Nephron progenitor cell (in vitro differentiated cells): Measurements from ENCODE around the gene C16orf96.
A peak's percentile ranks its signal among the peaks of the same experiment; 100 is the strongest.

Experiments
- DNase-seq: peaks from one replicate; pipeline ENCODE4 v3.0.0; 2021
- H3K27ac Mint-ChIP-seq: 2 replicates; pipeline ENCODE4 v1.8.0; 2021; ENCODE audit warnings: mild to moderate bottlenecking, moderate library complexity, mixed read lengths
- H3K27me3 Mint-ChIP-seq: 2 replicates; pipeline ENCODE4 v1.8.0; 2021; ENCODE audit warnings: mild to moderate bottlenecking, low read depth, mixed read lengths; ENCODE audit not compliant: poor library complexity
- H3K36me3 Mint-ChIP-seq: 2 replicates; pipeline ENCODE4 v1.8.0; 2021; ENCODE audit warnings: low read depth, mixed read lengths
- H3K4me1 Mint-ChIP-seq: 2 replicates; pipeline ENCODE4 v1.8.0; 2021; ENCODE audit warnings: mixed read lengths
- H3K4me3 Mint-ChIP-seq: 2 replicates; pipeline ENCODE4 v1.8.0; 2021; ENCODE audit warnings: mild to moderate bottlenecking, moderate library complexity, mixed read lengths
- H3K9me3 Mint-ChIP-seq: 2 replicates; pipeline ENCODE4 v1.8.0; 2021; ENCODE audit warnings: mild to moderate bottlenecking, moderate library complexity, mixed read lengths
- TF ChIP-seq, protein P1 (sequence below): fragments of 200-600 bp; sonication (generic); IDR thresholded peaks from 2 replicates; pipeline ENCODE4 v1.5.0; 2021; ENCODE audit warnings: antibody characterized with exemption

Gene C16orf96

DNA sequence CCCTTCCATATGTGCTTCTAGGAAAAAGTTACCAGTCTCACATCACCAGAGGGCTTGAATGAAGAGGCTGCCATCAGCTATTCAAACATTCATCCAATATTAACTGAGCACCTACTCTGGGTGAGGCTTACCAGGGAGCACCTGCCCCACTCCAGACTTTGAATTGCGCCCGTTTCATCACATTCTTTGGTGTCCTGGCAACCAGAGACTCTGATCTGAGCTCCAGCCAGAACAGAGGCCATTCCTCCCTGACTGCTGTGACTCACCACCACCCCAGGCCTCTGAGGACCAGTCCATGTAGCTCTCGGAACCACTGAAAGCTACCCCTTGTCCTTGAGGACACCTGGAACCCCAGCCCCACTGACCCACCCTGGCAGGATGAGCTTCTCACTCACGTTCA, at the start of gene C16orf96:
Gene C16orf96, plus strand, starts transcription at position 229 of the 400 bp plus-strand sequence. Its CDS starts 150 bp downstream, at position 379.
- Mint-ChIP-seq H3K4me1 (peaks cover 27% of the 10 kb centered on the region), H3K9me3 (no peaks in the 10 kb centered on the region), H3K27me3 (peaks cover 15% of the 10 kb centered on the region), H3K27ac (no peak within 1 kb of the TSS), H3K4me3 (no peak within 1 kb of the TSS), H3K36me3 (no peaks in the 10 kb centered on the region)
- TF ChIP-seq, protein P1, sequence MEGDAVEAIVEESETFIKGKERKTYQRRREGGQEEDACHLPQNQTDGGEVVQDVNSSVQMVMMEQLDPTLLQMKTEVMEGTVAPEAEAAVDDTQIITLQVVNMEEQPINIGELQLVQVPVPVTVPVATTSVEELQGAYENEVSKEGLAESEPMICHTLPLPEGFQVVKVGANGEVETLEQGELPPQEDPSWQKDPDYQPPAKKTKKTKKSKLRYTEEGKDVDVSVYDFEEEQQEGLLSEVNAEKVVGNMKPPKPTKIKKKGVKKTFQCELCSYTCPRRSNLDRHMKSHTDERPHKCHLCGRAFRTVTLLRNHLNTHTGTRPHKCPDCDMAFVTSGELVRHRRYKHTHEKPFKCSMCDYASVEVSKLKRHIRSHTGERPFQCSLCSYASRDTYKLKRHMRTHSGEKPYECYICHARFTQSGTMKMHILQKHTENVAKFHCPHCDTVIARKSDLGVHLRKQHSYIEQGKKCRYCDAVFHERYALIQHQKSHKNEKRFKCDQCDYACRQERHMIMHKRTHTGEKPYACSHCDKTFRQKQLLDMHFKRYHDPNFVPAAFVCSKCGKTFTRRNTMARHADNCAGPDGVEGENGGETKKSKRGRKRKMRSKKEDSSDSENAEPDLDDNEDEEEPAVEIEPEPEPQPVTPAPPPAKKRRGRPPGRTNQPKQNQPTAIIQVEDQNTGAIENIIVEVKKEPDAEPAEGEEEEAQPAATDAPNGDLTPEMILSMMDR, result no peak
- DNase-seq, result no peak

DNA sequence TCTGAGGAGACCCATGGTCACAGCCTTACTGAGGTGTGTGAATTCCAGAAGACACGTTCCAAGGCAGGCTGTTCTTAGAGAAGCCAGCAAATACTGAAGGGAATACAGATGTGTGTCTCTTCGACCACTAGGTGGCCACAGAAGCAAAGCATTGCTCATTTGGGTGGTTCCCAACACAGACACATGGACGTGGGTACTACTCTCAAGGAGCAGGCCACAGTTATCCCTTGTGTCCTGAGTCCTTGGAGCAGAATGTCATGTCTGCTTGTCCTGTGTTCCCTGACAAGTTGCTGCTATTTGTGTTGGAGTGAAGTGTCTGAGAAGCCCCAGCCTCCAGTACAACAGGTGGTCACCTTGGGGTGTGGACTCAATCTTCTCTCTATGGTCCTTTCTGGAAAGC, 49.7 kb upstream of the C16orf96 start:
- DNase-seq, result peak; percentile 49
- Mint-ChIP-seq H3K27me3 (peaks cover 3% of the 10 kb centered on the region), H3K27ac (no peak overlapping the region), H3K9me3 (no peaks in the 10 kb centered on the region), H3K36me3 (no peaks in the 10 kb centered on the region), H3K4me1 (no peaks in the 10 kb centered on the region), H3K4me3 (no peak overlapping the region)
- TF ChIP-seq, protein P1, result peak; percentile 79

DNA sequence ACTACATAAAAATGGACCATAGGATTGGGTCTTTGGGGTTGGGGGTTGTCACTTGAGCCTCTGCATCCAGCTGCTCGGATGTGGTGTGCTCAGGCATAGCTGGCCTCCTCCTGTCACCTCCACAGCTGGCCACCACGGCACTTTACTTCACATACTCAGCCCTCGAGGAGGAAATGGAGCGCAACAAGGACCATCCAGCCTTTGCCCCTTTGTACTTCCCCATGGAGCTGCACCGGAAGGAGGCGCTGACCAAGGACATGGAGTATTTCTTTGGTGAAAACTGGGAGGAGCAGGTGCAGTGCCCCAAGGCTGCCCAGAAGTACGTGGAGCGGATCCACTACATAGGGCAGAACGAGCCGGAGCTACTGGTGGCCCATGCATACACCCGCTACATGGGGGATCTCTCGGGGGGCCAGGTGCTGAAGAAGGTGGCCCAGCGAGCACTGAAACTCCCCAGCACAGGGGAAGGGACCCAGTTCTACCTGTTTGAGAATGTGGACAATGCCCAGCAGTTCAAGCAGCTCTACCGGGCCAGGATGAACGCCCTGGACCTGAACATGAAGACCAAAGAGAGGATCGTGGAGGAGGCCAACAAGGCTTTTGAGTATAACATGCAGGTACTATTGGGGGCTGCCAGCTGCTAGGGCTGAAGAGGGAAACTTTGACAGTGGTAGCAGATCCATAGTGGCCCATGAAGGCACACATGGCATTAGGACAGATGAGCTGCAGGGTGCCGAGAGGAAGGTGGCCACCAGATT, 48.4 kb upstream of the C16orf96 start:
- Mint-ChIP-seq H3K27me3 (no peaks in the 10 kb centered on the region), H3K9me3 (no peaks in the 10 kb centered on the region), H3K4me1 (no peaks in the 10 kb centered on the region), H3K27ac (peak overlapping the region; percentile 50), H3K4me3 (no peak overlapping the region), H3K36me3 (no peaks in the 10 kb centered on the region)
- no peak for DNase-seq
- TF ChIP-seq, protein P1, result no peak

DNA sequence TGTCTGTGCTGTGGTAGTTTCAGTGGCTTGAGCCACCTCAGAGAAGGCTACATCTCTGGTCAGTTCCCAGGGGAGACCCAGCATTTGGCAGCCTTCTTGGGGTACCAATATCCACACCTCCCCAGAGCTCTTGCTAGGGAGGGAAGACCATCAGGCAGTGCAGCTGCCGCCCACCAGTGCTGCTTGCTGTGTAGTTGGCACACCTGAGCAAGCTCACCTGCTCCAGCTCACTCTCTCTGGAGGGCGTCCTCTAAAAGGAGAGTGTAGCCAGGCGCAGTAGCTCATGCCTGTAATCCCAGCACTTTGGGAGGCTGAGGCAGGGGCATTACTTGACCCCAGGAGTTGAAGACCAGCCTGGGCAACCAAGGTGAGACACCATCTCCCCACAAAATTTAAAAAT, 47.3 kb upstream of the C16orf96 start:
- no peaks in the 10 kb centered on the region for H3K4me1 Mint-ChIP-seq
- no peaks in the 10 kb centered on the region for H3K27me3 Mint-ChIP-seq
- H3K27ac Mint-ChIP-seq, result no peak overlapping the region
- no peak overlapping the region for H3K4me3 Mint-ChIP-seq
- TF ChIP-seq, protein P1, result no peak
- DNase-seq, result no peak
- H3K9me3 Mint-ChIP-seq, result no peaks in the 10 kb centered on the region
- H3K36me3 Mint-ChIP-seq, result no peaks in the 10 kb centered on the region

DNA sequence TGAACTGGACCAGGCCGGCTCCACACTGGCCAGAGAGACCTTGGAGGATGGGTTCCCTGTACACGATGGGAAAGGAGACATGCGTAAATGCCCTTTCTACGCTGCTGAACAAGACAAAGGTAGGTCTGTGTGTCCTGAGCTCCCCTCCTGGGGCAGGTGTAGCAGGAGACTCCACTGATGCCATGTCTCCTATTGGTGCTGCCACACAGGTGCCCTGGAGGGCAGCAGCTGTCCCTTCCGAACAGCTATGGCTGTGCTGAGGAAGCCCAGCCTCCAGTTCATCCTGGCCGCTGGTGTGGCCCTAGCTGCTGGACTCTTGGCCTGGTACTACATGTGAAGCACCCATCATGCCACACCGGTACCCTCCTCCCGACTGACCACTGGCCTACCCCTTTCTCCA, 46.7 kb upstream of the C16orf96 start:
- DNase-seq, result no peak
- Mint-ChIP-seq H3K27ac (no peak overlapping the region), H3K4me3 (no peak overlapping the region), H3K4me1 (no peaks in the 10 kb centered on the region), H3K36me3 (no peaks in the 10 kb centered on the region), H3K27me3 (no peaks in the 10 kb centered on the region), H3K9me3 (no peaks in the 10 kb centered on the region)
- TF ChIP-seq, protein P1, result no peak

DNA sequence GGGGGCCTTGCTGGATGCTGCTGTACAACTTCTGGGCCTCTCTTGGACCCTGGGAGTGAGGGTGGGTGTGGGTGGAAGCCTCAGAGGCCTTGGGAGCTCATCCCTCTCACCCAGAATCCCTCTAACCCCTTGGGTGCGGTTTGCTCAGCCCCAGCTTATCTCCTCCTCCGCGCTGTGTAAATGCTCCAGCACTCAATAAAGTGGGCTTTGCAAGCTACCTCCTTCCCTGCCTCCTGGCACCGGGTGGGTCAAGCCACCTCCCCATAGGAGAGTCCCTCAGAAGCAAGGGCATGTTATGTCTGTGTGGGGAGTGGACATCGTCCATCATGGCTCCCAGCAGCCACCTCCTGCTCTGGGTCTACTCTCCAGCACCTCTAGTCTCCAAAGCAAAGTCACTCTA, 46.0 kb upstream of the C16orf96 start:
- DNase-seq, result no peak
- H3K9me3 Mint-ChIP-seq, result no peaks in the 10 kb centered on the region
- no peaks in the 10 kb centered on the region for H3K4me1 Mint-ChIP-seq
- no peaks in the 10 kb centered on the region for H3K27me3 Mint-ChIP-seq
- H3K4me3 Mint-ChIP-seq, result no peak overlapping the region
- TF ChIP-seq, protein P1, result no peak
- no peaks in the 10 kb centered on the region for H3K36me3 Mint-ChIP-seq
- peak overlapping the region; percentile 37 for H3K27ac Mint-ChIP-seq
